Stomach (tissue), 9 donors: Measurements from ENCODE around the gene LAMTOR4. TPM values are rescaled to one million over a fixed set of nuclear protein-coding genes. Genes with fewer than 3 reads are reported as not detected.

Source experiments
- DNase-seq, 2 donors: peaks; one replicate each; pipeline versions ENCODE4 v3.0.0 to v3.0.0-alpha.2; 2013 to 2019
- H3K27ac ChIP-seq, 5 donors: fragments of 200-600 bp in 4 of 5; sonication (generic) in 4 of 5; one replicate each; pipeline ENCODE4 v1.5.1; 2013 to 2019; ENCODE audit warnings: mild to moderate bottlenecking in 1 of 5, moderate library complexity in 1 of 5
- H3K27me3 ChIP-seq, 3 donors: fragments of 200-600 bp; sonication (generic); one replicate each; pipeline ENCODE4 v1.5.1; 2017 to 2019; ENCODE audit warnings: mixed run types in 1 of 3
- H3K36me3 ChIP-seq, 4 donors: fragments of 200-600 bp; sonication (generic); 1 replicate in 3 of 4; 2 replicates in 1 of 4; pipeline ENCODE4 v1.5.1; 2016 to 2019
- H3K4me1 ChIP-seq, 4 donors: fragments of 200-600 bp; sonication (generic); one replicate each; pipeline ENCODE4 v1.5.1; 2016 to 2019
- H3K4me3 ChIP-seq, 4 donors: fragments of 200-600 bp; sonication (generic) in 3 of 4; one replicate each; pipeline ENCODE4 v1.5.1; 2016 to 2019; ENCODE audit warnings: mild to moderate bottlenecking in 1 of 4
- H3K9me3 ChIP-seq, 4 donors: fragments of 200-600 bp; sonication (generic); one replicate each; pipeline ENCODE4 v1.5.1; 2016 to 2019
- CTCF ChIP-seq, 7 experiments: fragments of 450-650 bp in 4 of 7; fragments of 200-600 bp in 3 of 7; sonication (generic) in 3 of 7; IDR thresholded peaks; one replicate each; pipeline ENCODE4 v1.5.1; 2016 to 2019; ENCODE audit warnings: antibody characterized with exemption in 7 of 7, control low read depth in 2 of 7, mild to moderate bottlenecking in 1 of 7
- EP300 ChIP-seq: sonication (generic); formaldehyde crosslinking; IDR thresholded peaks from one replicate; pipeline ENCODE4 v1.6.1; 2017; ENCODE audit warnings: antibody characterized with exemption
- POLR2A ChIP-seq, 4 donors: fragments of 450-650 bp; IDR thresholded peaks; one replicate each; pipeline ENCODE4 v1.6.1; 2016; ENCODE audit warnings: antibody characterized with exemption in 4 of 4, control low read depth in 2 of 4, mild to moderate bottlenecking in 1 of 4, moderate library complexity in 1 of 4
- POLR2AphosphoS5 ChIP-seq, 3 donors: sonication (generic); formaldehyde crosslinking; IDR thresholded peaks; one replicate each; pipeline ENCODE4 v1.6.1; 2016; ENCODE audit warnings: antibody characterized with exemption in 3 of 3
- WGBS, 5 donors: extraction: QIAGEN DNeasy Blood & Tissue Kit in 3 of 5; methylation state at CpG; one replicate each; pipeline versions ENCODE4 v1.1.5 to v1.1.7; 2013 to 2018; 5-methylcytosine and 5-hydroxymethylcytosine counted together
- intact Hi-C: fragments of 100-400 bp; cut with DNase I; formaldehyde crosslinking; loops from one replicate; pipeline ENCODE4 v1.15.1; 2023; ENCODE audit warnings: low total_unique reads
- polyA plus RNA-seq, 3 donors: library from polyadenylated mRNA; stranded (reverse); fragments of 200-250 nt; gene quantifications; one replicate each; pipeline ENCODE4 v1.2.3, GENCODE V29; 2013
- total RNA-seq, 5 donors: library from RNA; depleted of rRNA; stranded (reverse); fragments of >200 nt; gene quantifications; one replicate each; pipeline versions ENCODE4 v1.1.0 to v1.2.3, GENCODE V29; 2014 to 2016
- donor health status: healthy with polysubstance abuse.
- donor health status: Bipolar disorder and iron deficiency.
- donor health status: healthy.

LAMTOR4 gene
- total and polyA plus RNA-seq, 8 donors, result 26.3 to 889 (median 274) TPM

- no peak for DNase-seq
- TF ChIP-seq POLR2AphosphoS5 (IDR thresholded peaks at IDR 0.05) (no peak), EP300 (no peak), CTCF (IDR thresholded peaks at IDR 0.05) (no peak), POLR2A (IDR thresholded peaks at IDR 0.05) (no peak)
- H3K4me3 ChIP-seq, result no peak overlapping the region
- no peaks in the 10 kb centered on the region for H3K4me1 ChIP-seq
- intact Hi-C loops, result no loop called here
- H3K27ac ChIP-seq, result no peak overlapping the region
- H3K36me3 ChIP-seq, result no peaks in the 10 kb centered on the region
- H3K27me3 ChIP-seq, result peaks cover 0 to 27% (median 0%) of the 10 kb centered on the region in 3 donors
- 87 to 94% (median 93%) methylated on average over 10 of the region's 10 CpGs for WGBS, 5 donors
- no peaks in the 10 kb centered on the region for H3K9me3 ChIP-seq
Observed at GRCh38 chr7:100198266-100198665, 49.5 kb downstream of the LAMTOR4 start.

GRCh38 chr7:100200693-100201092 is 52.0 kb downstream of the LAMTOR4 start:
- DNase-seq, result peak in 1 of 2 donors; percentile 64
- no peaks in the 10 kb centered on the region for H3K36me3 ChIP-seq
- WGBS, 5 donors, result 39 to 70% (median 47%) methylated on average over 11 of the region's 11 CpGs
- H3K27ac ChIP-seq, result no peak overlapping the region
- no peak for TF ChIP-seq POLR2AphosphoS5 (IDR thresholded peaks at IDR 0.05)
- no peaks in the 10 kb centered on the region for H3K4me1 ChIP-seq
- intact Hi-C loops, result no loop called here
- H3K27me3 ChIP-seq, result peaks cover 0 to 32% (median 0%) of the 10 kb centered on the region in 3 donors
- H3K4me3 ChIP-seq, result no peak overlapping the region
- H3K9me3 ChIP-seq, result no peaks in the 10 kb centered on the region

Other genes starting within 250 kb of the LAMTOR4 start
- 10 to 100 TPM; 25.3 to 46.1 (median 40.3) TPM for gene TRIM4, start 229.4 kb upstream of the LAMTOR4 start, total RNA-seq
- gene TRIM4, start 229.4 kb upstream of the LAMTOR4 start, polyA plus RNA-seq, result 10 to 100 TPM; 12.6 to 21.8 (median 13.8) TPM
- gene GJC3, start 219.3 kb upstream of the LAMTOR4 start, total RNA-seq, result not detected
- gene GJC3, start 219.3 kb upstream of the LAMTOR4 start, polyA plus RNA-seq, result under 1 TPM in 2 of 3 donors, not detected in 1; 0.15 to 0.75 TPM
- 10 to 100 TPM in 2 of 5 donors, 1 to 10 TPM in 2, not detected in 1; 6.8 to 92.3 (median 32.7) TPM for gene AZGP1, start 172.9 kb upstream of the LAMTOR4 start, total RNA-seq
- gene AZGP1, start 172.9 kb upstream of the LAMTOR4 start, polyA plus RNA-seq, result 100 to 1,000 TPM; 235 to 461 (median 422) TPM
- gene ZKSCAN1, start 133.3 kb upstream of the LAMTOR4 start, total RNA-seq, result 100 to 1,000 TPM in 1 of 5 donors, 10 to 100 TPM in 4; 49.0 to 153 (median 55.2) TPM
- gene ZKSCAN1, start 133.3 kb upstream of the LAMTOR4 start, polyA plus RNA-seq, result 10 to 100 TPM in 2 of 3 donors, 1 to 10 TPM in 1; 9.5 to 13.6 (median 10.0) TPM
- gene ZSCAN21, start 99.1 kb upstream of the LAMTOR4 start, total RNA-seq, result 10 to 100 TPM in 4 of 5 donors, 1 to 10 TPM in 1; 6.4 to 48.4 (median 14.6) TPM
- gene ZSCAN21, start 99.1 kb upstream of the LAMTOR4 start, polyA plus RNA-seq, result 1 to 10 TPM; 5.4 to 7.0 (median 6.8) TPM
- gene ZNF3, start 67.2 kb upstream of the LAMTOR4 start, total RNA-seq, result 10 to 100 TPM; 15.2 to 42.0 (median 37.8) TPM
- gene ZNF3, start 67.2 kb upstream of the LAMTOR4 start, polyA plus RNA-seq, result 10 to 100 TPM; 12.4 to 19.6 (median 13.5) TPM
- gene COPS6, start 59.9 kb upstream of the LAMTOR4 start, total RNA-seq, result 100 to 1,000 TPM in 1 of 5 donors, 10 to 100 TPM in 4; 34.2 to 197 (median 87.5) TPM
- 100 to 1,000 TPM in 2 of 3 donors, 10 to 100 TPM in 1; 90.0 to 125 (median 117) TPM for gene COPS6, start 59.9 kb upstream of the LAMTOR4 start, polyA plus RNA-seq
- 100 to 1,000 TPM in 1 of 5 donors, 10 to 100 TPM in 4; 41.3 to 104 (median 88.9) TPM for gene MCM7, start 47.5 kb upstream of the LAMTOR4 start, total RNA-seq
- gene MCM7, start 47.5 kb upstream of the LAMTOR4 start, polyA plus RNA-seq, result 10 to 100 TPM; 39.6 to 54.5 (median 46.4) TPM
- 100 to 1,000 TPM in 1 of 5 donors, 10 to 100 TPM in 3, 1 to 10 TPM in 1; 8.4 to 103 (median 19.6) TPM for gene AP4M1, start 47.3 kb upstream of the LAMTOR4 start, total RNA-seq
- gene AP4M1, start 47.3 kb upstream of the LAMTOR4 start, polyA plus RNA-seq, result 10 to 100 TPM; 14.7 to 24.3 (median 21.3) TPM
- gene TAF6, start 29.6 kb upstream of the LAMTOR4 start, total RNA-seq, result 100 to 1,000 TPM in 1 of 5 donors, 10 to 100 TPM in 4; 15.4 to 106 (median 33.8) TPM
- 10 to 100 TPM; 22.0 to 29.8 (median 24.8) TPM for gene TAF6, start 29.6 kb upstream of the LAMTOR4 start, polyA plus RNA-seq
- 10 to 100 TPM in 2 of 5 donors, 1 to 10 TPM in 1, under 1 TPM in 2; 0.45 to 10.6 (median 7.1) TPM for gene CNPY4, start 29.3 kb upstream of the LAMTOR4 start, total RNA-seq
- gene CNPY4, start 29.3 kb upstream of the LAMTOR4 start, polyA plus RNA-seq, result 1 to 10 TPM; 5.7 to 6.3 (median 5.8) TPM
- gene MBLAC1, start 22.0 kb upstream of the LAMTOR4 start, total RNA-seq, result 1 to 10 TPM in 2 of 5 donors, not detected in 3; 1.3 to 6.1 TPM
- 1 to 10 TPM; 1.3 to 4.2 (median 1.7) TPM for gene MBLAC1, start 22.0 kb upstream of the LAMTOR4 start, polyA plus RNA-seq
- gene TRAPPC14, start 9.8 kb downstream of the LAMTOR4 start, total RNA-seq, result 10 to 100 TPM; 16.2 to 33.3 (median 28.6) TPM
- 10 to 100 TPM; 10.7 to 17.2 (median 11.4) TPM for gene TRAPPC14, start 9.8 kb downstream of the LAMTOR4 start, polyA plus RNA-seq
- gene GAL3ST4, start 19.7 kb downstream of the LAMTOR4 start, total RNA-seq, result 1 to 10 TPM in 2 of 5 donors, not detected in 3; 1.5 to 1.6 TPM
- 1 to 10 TPM; 1.7 to 2.4 (median 2.1) TPM for gene GAL3ST4, start 19.7 kb downstream of the LAMTOR4 start, polyA plus RNA-seq
- 1 to 10 TPM in 3 of 5 donors, under 1 TPM in 1, not detected in 1; 0.92 to 4.9 (median 2.6) TPM for gene GPC2, start 28.5 kb downstream of the LAMTOR4 start, total RNA-seq
- under 1 TPM in 2 of 3 donors, not detected in 1; 0.12 to 0.48 TPM for gene GPC2, start 28.5 kb downstream of the LAMTOR4 start, polyA plus RNA-seq
- gene STAG3, start 29.0 kb downstream of the LAMTOR4 start, total RNA-seq, result under 1 TPM in 1 of 5 donors, not detected in 4; 0.92 TPM
- 1 to 10 TPM in 2 of 3 donors, under 1 TPM in 1; 0.50 to 8.8 (median 1.5) TPM for gene STAG3, start 29.0 kb downstream of the LAMTOR4 start, polyA plus RNA-seq
- 1 to 10 TPM in 4 of 5 donors, not detected in 1; 1.1 to 3.8 (median 1.4) TPM for gene PVRIG, start 71.0 kb downstream of the LAMTOR4 start, total RNA-seq
- 1 to 10 TPM in 1 of 3 donors, under 1 TPM in 2; 0.56 to 1.7 (median 0.95) TPM for gene PVRIG, start 71.0 kb downstream of the LAMTOR4 start, polyA plus RNA-seq
- gene SPDYE3, start 158.8 kb downstream of the LAMTOR4 start, total RNA-seq, result not detected
- not detected for gene SPDYE3, start 158.8 kb downstream of the LAMTOR4 start, polyA plus RNA-seq
- 100 to 1,000 TPM in 2 of 5 donors, 10 to 100 TPM in 3; 18.5 to 141 (median 61.3) TPM for gene PILRB, start 209.2 kb downstream of the LAMTOR4 start, total RNA-seq
- gene PILRB, start 209.2 kb downstream of the LAMTOR4 start, polyA plus RNA-seq, result 10 to 100 TPM; 16.8 to 82.3 (median 20.7) TPM
- 1 to 10 TPM in 2 of 5 donors, not detected in 3; 3.1 to 10.0 TPM for gene PILRA, start 224.6 kb downstream of the LAMTOR4 start, total RNA-seq
- gene PILRA, start 224.6 kb downstream of the LAMTOR4 start, polyA plus RNA-seq, result 1 to 10 TPM; 1.4 to 3.1 (median 1.9) TPM